Muscle of leg (tissue), 11 donors: Measurements from ENCODE around the gene SLC9A5. TPM values are rescaled to one million over a fixed set of nuclear protein-coding genes. Genes with fewer than 3 reads are reported as not detected.

Source experiments
- DNase-seq: peaks from one replicate; pipeline ENCODE4 v3.0.0; 2013
- H3K27ac ChIP-seq: one replicate; pipeline ENCODE4 v1.5.1; 2013; ENCODE audit warnings: mild to moderate bottlenecking, low read length, control low read depth
- H3K27me3 ChIP-seq: one replicate; pipeline ENCODE4 v1.6.1; 2013; ENCODE audit warnings: low read length; ENCODE audit not compliant: control insufficient read depth, insufficient read depth
- H3K36me3 ChIP-seq: one replicate; pipeline ENCODE4 v1.6.1; 2013; ENCODE audit warnings: low read length; ENCODE audit not compliant: control insufficient read depth, insufficient read depth
- H3K4me1 ChIP-seq: one replicate; pipeline ENCODE4 v1.6.1; 2013; ENCODE audit warnings: low read length; ENCODE audit not compliant: control insufficient read depth, insufficient read depth
- H3K4me3 ChIP-seq: one replicate; pipeline ENCODE4 v1.5.1; 2013; ENCODE audit warnings: low read length, control low read depth
- H3K9me3 ChIP-seq: replicated peaks from 2 replicates; pipeline ENCODE4 v1.6.1; 2013; ENCODE audit warnings: low read depth, low read length; ENCODE audit not compliant: control insufficient read depth
- WGBS: methylation state at CpG from one replicate; pipeline ENCODE4 v1.1.5; 2013; ENCODE audit warnings: missing lambda C conversion rate; ENCODE audit not compliant: insufficient coverage; 5-methylcytosine and 5-hydroxymethylcytosine counted together
- polyA plus RNA-seq, 8 donors: library from polyadenylated mRNA; unstranded; fragments of 120-200 nt; gene quantifications; one replicate each; pipeline versions ENCODE4 v1.2.1 to v1.2.3, GENCODE V29; 2013; ENCODE audit warnings: inconsistent platforms in 1 of 8, low replicate concordance in 1 of 8; ENCODE audit not compliant: insufficient read length in 8 of 8, insufficient read depth in 1 of 8
- total RNA-seq: library from RNA; stranded (reverse); fragments of 120-200 nt; gene quantifications from one replicate; pipeline ENCODE4 v1.2.4, GENCODE V29; 2013

Gene SLC9A5
- total and polyA plus RNA-seq, 9 donors, result 0.40 to 1.8 (median 1.0) TPM

DNA sequence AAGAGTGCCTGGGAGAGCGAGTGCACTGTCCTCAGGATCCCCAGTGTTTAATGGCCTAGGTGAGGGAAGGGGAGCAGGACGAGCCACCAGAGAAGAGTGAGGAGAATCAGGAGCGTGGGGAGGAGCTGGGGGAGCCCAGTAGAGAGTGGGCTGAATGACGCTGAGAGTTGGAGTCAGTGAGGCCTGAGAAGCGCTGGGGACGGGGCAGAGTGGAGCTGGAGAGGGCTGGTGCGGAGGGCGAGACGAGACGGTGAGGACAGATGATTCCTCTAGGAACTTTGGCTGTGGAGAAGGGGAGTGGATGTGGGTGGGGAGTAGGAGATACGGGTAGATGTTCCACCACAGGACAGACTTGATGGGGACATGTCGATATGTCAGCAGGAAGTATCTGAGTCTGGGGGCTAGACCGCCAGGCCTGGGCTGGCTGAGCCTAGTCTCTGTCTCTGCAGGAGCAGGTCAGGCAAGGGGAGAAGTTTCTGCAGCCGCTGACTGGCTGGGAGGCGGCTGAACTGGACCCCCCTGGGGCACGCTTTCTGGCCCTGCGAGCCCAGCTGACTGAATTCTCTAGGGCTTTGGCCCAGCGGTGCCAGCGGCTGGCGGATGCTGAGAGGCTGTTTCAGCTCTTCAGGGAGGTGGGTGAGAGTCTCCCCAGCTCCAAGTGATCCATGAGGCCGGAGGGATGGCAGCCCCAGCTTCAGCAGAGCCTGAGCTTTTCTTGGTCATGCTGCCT is 35.2 kb downstream of the SLC9A5 start:
- no peak overlapping the region for H3K4me3 ChIP-seq
- WGBS, result 81% methylated on average over 21 of the region's 21 CpGs

DNA sequence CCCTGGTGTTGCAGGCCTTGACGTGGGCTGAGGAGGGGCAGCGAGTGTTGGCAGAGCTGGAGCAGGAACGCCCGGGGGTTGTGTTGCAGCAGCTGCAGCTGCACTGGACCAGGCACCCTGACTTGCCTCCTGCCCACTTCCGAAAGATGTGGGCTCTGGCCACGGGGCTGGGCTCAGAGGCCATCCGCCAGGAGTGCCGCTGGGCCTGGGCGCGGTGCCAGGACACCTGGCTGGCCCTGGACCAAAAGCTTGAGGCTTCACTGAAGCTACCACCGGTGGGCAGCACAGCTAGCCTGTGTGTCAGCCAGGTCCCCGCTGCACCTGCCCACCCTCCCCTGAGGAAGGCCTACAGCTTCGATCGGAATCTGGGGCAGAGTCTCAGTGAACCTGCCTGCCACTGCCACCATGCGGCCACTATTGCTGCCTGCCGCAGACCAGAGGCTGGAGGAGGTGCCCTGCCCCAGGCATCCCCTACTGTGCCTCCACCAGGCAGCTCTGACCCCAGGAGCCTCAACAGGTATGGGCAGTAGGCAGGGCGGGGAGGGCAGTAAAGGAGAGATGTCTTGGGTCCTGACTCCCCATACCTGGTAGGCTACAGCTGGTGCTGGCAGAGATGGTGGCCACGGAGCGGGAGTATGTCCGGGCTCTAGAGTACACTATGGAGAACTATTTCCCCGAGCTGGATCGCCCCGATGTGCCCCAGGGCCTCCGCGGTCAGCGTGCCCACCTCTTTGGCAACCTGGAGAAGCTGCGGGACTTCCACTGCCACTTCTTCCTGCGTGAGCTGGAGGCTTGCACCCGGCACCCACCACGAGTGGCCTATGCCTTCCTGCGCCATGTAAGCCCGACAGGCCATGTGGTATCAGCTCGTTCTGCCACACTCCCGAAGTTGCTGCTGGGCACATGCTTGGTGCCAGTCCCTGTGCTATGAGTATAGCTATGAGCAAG is 36.2 kb downstream of the SLC9A5 start:
- no peak for DNase-seq
- Histone ChIP-seq H3K9me3 (no peaks in the 10 kb centered on the region), H3K4me3 (no peak overlapping the region), H3K36me3 (peaks cover 33% of the 10 kb centered on the region), H3K27ac (no peak overlapping the region), H3K27me3 (no peaks in the 10 kb centered on the region), H3K4me1 (peaks cover 16% of the 10 kb centered on the region)
- 75% methylated on average over 31 of the region's 34 CpGs for WGBS

More for the DNA sequence above, 35.2 kb downstream of the SLC9A5 start:
- DNase-seq, result no peak
- no peak overlapping the region for H3K27ac ChIP-seq
- H3K36me3 ChIP-seq, result peaks cover 33% of the 10 kb centered on the region
- H3K9me3 ChIP-seq, result no peaks in the 10 kb centered on the region
- peaks cover 21% of the 10 kb centered on the region for H3K4me1 ChIP-seq
- H3K27me3 ChIP-seq, result no peaks in the 10 kb centered on the region

DNA sequence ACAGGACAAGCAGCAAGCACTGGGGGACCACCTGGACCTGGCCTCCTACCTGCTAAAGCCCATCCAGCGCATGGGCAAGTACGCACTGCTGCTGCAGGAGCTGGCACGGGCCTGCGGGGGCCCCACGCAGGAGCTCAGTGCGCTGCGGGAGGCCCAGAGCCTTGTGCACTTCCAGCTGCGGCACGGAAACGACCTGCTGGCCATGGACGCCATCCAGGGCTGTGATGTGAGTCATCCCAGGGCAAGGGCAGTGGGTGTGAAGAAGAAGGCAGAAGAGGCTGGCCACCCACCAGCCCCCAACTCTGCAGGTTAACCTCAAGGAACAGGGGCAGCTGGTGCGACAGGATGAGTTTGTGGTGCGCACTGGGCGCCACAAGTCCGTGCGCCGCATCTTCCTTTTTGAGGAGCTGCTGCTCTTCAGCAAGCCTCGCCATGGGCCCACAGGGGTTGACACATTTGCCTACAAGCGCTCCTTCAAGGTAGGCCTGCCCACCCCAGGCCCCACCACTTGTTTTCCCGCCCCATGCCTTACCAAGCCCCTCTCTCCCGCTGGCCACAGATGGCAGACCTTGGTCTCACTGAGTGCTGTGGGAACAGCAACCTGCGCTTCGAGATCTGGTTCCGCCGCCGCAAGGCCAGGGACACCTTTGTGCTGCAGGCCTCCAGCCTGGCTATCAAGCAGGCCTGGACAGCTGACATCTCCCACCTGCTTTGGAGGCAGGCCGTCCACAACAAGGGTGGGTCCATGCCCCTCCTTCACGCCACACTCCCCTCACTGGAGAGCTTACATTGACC is 37.9 kb downstream of the SLC9A5 start:
- 91% methylated on average over 24 of the region's 28 CpGs for WGBS
- H3K27me3 ChIP-seq, result no peaks in the 10 kb centered on the region
- no peaks in the 10 kb centered on the region for H3K9me3 ChIP-seq
- no peak overlapping the region for H3K4me3 ChIP-seq
- H3K36me3 ChIP-seq, result peaks cover 33% of the 10 kb centered on the region
- DNase-seq, result no peak
- peaks cover 11% of the 10 kb centered on the region for H3K4me1 ChIP-seq
- no peak overlapping the region for H3K27ac ChIP-seq

GRCh38 chr16:67287960-67288359 is 39.2 kb downstream of the SLC9A5 start:
- WGBS, result 94% methylated on average over 7 of the region's 14 CpGs
- H3K36me3 ChIP-seq, result peaks cover 21% of the 10 kb centered on the region
- H3K27me3 ChIP-seq, result no peaks in the 10 kb centered on the region
- no peak overlapping the region for H3K27ac ChIP-seq
- no peaks in the 10 kb centered on the region for H3K9me3 ChIP-seq
- no peak for DNase-seq
- H3K4me3 ChIP-seq, result no peak overlapping the region
- peaks cover 11% of the 10 kb centered on the region for H3K4me1 ChIP-seq

GRCh38 chr16:67291461-67291860 is 42.7 kb downstream of the SLC9A5 start:
- no peak for DNase-seq
- Histone ChIP-seq H3K27ac (no peak overlapping the region), H3K4me3 (no peak overlapping the region), H3K9me3 (no peaks in the 10 kb centered on the region), H3K36me3 (peaks cover 6% of the 10 kb centered on the region), H3K4me1 (peaks cover 3% of the 10 kb centered on the region), H3K27me3 (peaks cover 5% of the 10 kb centered on the region)
- WGBS, result 78% methylated on average over 6 of the region's 7 CpGs

DNA sequence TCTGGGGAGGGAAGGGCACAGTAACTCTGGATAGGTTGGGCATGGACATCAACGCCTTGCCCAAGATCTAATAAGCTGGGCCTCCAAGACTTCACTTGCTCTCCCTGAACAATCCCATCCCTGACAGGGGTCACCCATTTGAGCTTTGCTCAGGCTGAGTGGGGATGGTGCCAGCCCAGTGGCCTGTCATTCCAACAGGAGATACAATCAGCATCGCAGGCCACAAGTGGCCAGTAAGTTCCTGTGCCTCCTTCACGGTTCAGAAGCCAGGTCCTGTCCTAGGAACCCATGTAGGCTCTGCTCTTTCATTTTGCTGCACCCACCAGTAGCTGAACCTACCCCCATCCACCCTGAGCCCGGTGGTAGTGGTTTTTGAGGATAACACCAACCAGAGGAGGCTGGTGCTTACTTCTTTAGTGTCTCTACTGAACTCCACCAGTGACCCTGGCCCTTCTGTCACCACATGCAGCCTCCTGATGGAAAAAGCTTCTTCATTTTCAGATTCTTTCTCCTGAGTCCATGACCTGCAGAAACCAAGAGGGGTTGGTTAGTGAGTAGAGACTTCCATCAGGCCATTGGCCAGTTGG is 45.5 kb downstream of the SLC9A5 start:
- Histone ChIP-seq H3K4me1 (peaks cover 3% of the 10 kb centered on the region), H3K27ac (no peak overlapping the region), H3K36me3 (no peaks in the 10 kb centered on the region), H3K9me3 (no peaks in the 10 kb centered on the region), H3K4me3 (no peak overlapping the region), H3K27me3 (peaks cover 5% of the 10 kb centered on the region)
- 87% methylated on average over 2 of the region's 4 CpGs for WGBS
- DNase-seq, result no peak

- DNase-seq, result peak; percentile 78
- Histone ChIP-seq H3K9me3 (no peaks in the 10 kb centered on the region), H3K27me3 (peaks cover 5% of the 10 kb centered on the region), H3K4me3 (no peak overlapping the region), H3K36me3 (no peaks in the 10 kb centered on the region), H3K27ac (no peak overlapping the region), H3K4me1 (peaks cover 3% of the 10 kb centered on the region)
- WGBS, result no CpG with 5 or more reads among the region's 7 CpGs
Observed at GRCh38 chr16:67294938-67295361, 46.2 kb downstream of the SLC9A5 start.

GRCh38 chr16:67296420-67296819 is 47.6 kb downstream of the SLC9A5 start:
- no peak for DNase-seq
- Histone ChIP-seq H3K36me3 (no peaks in the 10 kb centered on the region), H3K9me3 (no peaks in the 10 kb centered on the region), H3K4me3 (no peak overlapping the region), H3K27ac (no peak overlapping the region), H3K4me1 (peaks cover 7% of the 10 kb centered on the region), H3K27me3 (peaks cover 5% of the 10 kb centered on the region)
- no CpG with 5 or more reads among the region's 3 CpGs for WGBS

DNA sequence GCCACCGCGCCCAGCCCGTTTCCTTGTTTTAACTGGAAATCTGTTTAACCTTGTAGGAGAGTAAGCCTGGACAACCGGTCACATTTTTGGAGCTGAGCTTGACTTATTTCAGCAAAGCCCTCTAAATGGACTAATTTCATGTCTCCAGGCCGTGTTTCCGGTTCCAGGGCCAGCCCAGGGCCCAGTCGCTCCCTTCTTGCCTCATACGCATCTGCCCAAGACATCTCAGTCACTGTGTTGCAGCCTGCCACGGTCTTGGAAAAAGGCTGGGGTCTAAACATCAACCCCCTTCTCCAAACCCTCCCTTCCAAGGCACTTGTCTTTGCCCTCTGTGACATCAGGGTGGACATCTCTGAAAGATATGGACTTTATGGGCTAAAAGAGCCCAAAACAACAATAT is 49.5 kb downstream of the SLC9A5 start:
- no peaks in the 10 kb centered on the region for H3K36me3 ChIP-seq
- 87% methylated on average over 9 of the region's 9 CpGs for WGBS
- H3K4me3 ChIP-seq, result no peak overlapping the region
- peaks cover 10% of the 10 kb centered on the region for H3K4me1 ChIP-seq
- DNase-seq, result no peak
- H3K27me3 ChIP-seq, result peaks cover 5% of the 10 kb centered on the region
- H3K27ac ChIP-seq, result no peak overlapping the region
- H3K9me3 ChIP-seq, result no peaks in the 10 kb centered on the region
